Peyer's patch (tissue), 4 donors: ENCODE data around the gene CD164.

Source experiments
- POLR2A ChIP-seq, 2 donors: fragments of 450-650 bp; IDR thresholded peaks; one replicate each; pipeline ENCODE4 v1.5.1; 2017; ENCODE audit warnings: antibody characterized with exemption in 2 of 2, mild to moderate bottlenecking in 2 of 2, moderate library complexity in 2 of 2
- TF ChIP-seq, protein P1 (sequence below), 6 experiments: fragments of 450-650 bp in 4 of 6; fragments of 200-600 bp in 2 of 6; sonication (generic) in 1 of 6; IDR thresholded peaks; one replicate each; pipeline ENCODE4 v1.5.1; 2017 to 2019; ENCODE audit warnings: antibody characterized with exemption in 6 of 6, mild to moderate bottlenecking in 3 of 6, moderate library complexity in 1 of 6

DNA sequence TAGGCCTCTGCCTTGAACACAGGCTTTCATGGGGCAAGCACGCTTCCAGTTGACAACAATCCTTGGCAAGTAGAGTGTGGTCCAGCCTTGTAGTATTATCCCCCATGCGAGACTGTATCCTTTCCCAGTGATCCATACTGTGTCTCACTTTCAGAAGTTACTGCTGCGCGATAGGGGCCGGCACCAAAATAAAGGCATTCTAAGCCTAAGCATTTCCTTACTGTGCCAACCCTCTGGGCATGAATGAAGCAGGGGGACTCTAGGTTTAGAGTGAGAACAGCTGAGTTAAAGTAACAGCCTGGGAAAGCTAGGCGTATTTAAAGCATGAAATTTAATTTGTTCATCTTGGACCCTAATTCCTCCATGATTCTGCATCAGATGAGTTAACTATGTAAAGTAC is 39.4 kb downstream of the CD164 start:
- TF ChIP-seq, protein P1, sequence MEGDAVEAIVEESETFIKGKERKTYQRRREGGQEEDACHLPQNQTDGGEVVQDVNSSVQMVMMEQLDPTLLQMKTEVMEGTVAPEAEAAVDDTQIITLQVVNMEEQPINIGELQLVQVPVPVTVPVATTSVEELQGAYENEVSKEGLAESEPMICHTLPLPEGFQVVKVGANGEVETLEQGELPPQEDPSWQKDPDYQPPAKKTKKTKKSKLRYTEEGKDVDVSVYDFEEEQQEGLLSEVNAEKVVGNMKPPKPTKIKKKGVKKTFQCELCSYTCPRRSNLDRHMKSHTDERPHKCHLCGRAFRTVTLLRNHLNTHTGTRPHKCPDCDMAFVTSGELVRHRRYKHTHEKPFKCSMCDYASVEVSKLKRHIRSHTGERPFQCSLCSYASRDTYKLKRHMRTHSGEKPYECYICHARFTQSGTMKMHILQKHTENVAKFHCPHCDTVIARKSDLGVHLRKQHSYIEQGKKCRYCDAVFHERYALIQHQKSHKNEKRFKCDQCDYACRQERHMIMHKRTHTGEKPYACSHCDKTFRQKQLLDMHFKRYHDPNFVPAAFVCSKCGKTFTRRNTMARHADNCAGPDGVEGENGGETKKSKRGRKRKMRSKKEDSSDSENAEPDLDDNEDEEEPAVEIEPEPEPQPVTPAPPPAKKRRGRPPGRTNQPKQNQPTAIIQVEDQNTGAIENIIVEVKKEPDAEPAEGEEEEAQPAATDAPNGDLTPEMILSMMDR (IDR thresholded peaks at IDR 0.05): no peak
- TF ChIP-seq POLR2A (IDR thresholded peaks at IDR 0.05): no peak
